ENCODE measurements around the gene RC3H2. TPM values are rescaled to one million over a fixed set of nuclear protein-coding genes. Genes with fewer than 3 reads are reported as not detected.

RC3H2 gene
- total and polyA plus RNA-seq, 4 donors, result 5.9 to 26.4 (median 16.9) TPM

GRCh38 chr9:122954253-122954691, 49.1 kb upstream of the RC3H2 start:
- TF ChIP-seq HNF4A (conservative IDR thresholded peaks at IDR 0.05) (no peak), GABPA (IDR thresholded peaks at IDR 0.05 in 1 of 2, conservative IDR thresholded peaks at IDR 0.05 in 1 of 2) (no peak), JUND (IDR thresholded peaks at IDR 0.05) (no peak), HNF4G (IDR thresholded peaks at IDR 0.05) (no peak), FOXA2 (IDR thresholded peaks at IDR 0.05) (no peak), FOXA1 (IDR thresholded peaks at IDR 0.05) (no peak), YY1 (IDR thresholded peaks at IDR 0.05) (no peak), ZBTB33 (IDR thresholded peaks at IDR 0.05) (no peak), SP1 (IDR thresholded peaks at IDR 0.05) (no peak), TAF1 (conservative IDR thresholded peaks at IDR 0.05) (no peak), NR2F2 (IDR thresholded peaks at IDR 0.05) (no peak), RXRA (IDR thresholded peaks at IDR 0.05) (no peak), REST (IDR thresholded peaks at IDR 0.05) (no peak)
- H3K9me3 ChIP-seq (ENCODE audit: control insufficient read depth in 4 of 4, low read length in 3 of 4), result no peaks in the 10 kb centered on the region
- no peak overlapping the region for H3K9ac ChIP-seq (ENCODE audit: low read depth in 1 of 2, low read length in 2 of 2)
- DNase-seq (ENCODE audit: low spot score), result no peak
- H3K36me3 ChIP-seq (ENCODE audit: control insufficient read depth in 4 of 4, insufficient read depth in 3 of 4, low read depth in 1 of 4, low read length in 3 of 4), result peaks cover 0 to 3% (median 0%) of the 10 kb centered on the region in 4 donors
- no peak overlapping the region for H3K4me3 ChIP-seq (ENCODE audit: low read depth in 1 of 3, low read length in 3 of 3)
- H3K4me1 ChIP-seq (ENCODE audit: control insufficient read depth in 4 of 4, insufficient read depth in 4 of 4, low read length in 3 of 4), result peaks cover 0 to 2% (median 0%) of the 10 kb centered on the region in 4 donors
- no peak overlapping the region for H3K27ac ChIP-seq (ENCODE audit: low read depth in 1 of 2, low read length in 2 of 2)
- no peaks in the 10 kb centered on the region for H3K27me3 ChIP-seq (ENCODE audit: control insufficient read depth in 4 of 4, insufficient read depth in 4 of 4, low read length in 3 of 4)

GRCh38 chr9:122951056-122951455, 45.9 kb upstream of the RC3H2 start:
- Histone ChIP-seq H3K4me3 (ENCODE audit: low read depth in 1 of 3, low read length in 3 of 3) (no peak overlapping the region), H3K4me1 (ENCODE audit: control insufficient read depth in 4 of 4, insufficient read depth in 4 of 4, low read length in 3 of 4) (peaks cover 0 to 11% (median 2%) of the 10 kb centered on the region in 4 donors), H3K9me3 (ENCODE audit: control insufficient read depth in 4 of 4, low read length in 3 of 4) (no peaks in the 10 kb centered on the region), H3K36me3 (ENCODE audit: control insufficient read depth in 4 of 4, insufficient read depth in 3 of 4, low read depth in 1 of 4, low read length in 3 of 4) (peaks cover 0 to 5% (median 0%) of the 10 kb centered on the region in 4 donors), H3K27me3 (ENCODE audit: control insufficient read depth in 4 of 4, insufficient read depth in 4 of 4, low read length in 3 of 4) (no peaks in the 10 kb centered on the region), H3K27ac (ENCODE audit: low read depth in 1 of 2, low read length in 2 of 2) (no peak overlapping the region), H3K9ac (ENCODE audit: low read depth in 1 of 2, low read length in 2 of 2) (no peak overlapping the region)
- WGBS, result 97% methylated on average over 1 of the region's 1 CpG
- no peak for TF ChIP-seq HNF4A (conservative IDR thresholded peaks at IDR 0.05)
- TF ChIP-seq JUND (IDR thresholded peaks at IDR 0.05), result no peak
- no peak for TF ChIP-seq RXRA (IDR thresholded peaks at IDR 0.05)
- TF ChIP-seq ZBTB33 (IDR thresholded peaks at IDR 0.05), result no peak
- no peak for TF ChIP-seq YY1 (IDR thresholded peaks at IDR 0.05)
- no peak for TF ChIP-seq TAF1 (conservative IDR thresholded peaks at IDR 0.05)
- no peak for TF ChIP-seq FOXA2 (IDR thresholded peaks at IDR 0.05)
- no peak for DNase-seq (ENCODE audit: low spot score)

Measured in liver (tissue), 9 donors.